Left cardiac atrium (tissue), 4 donors: Measurements from ENCODE around the gene PRKCE. TPM values are rescaled to one million over a fixed set of nuclear protein-coding genes. Genes with fewer than 3 reads are reported as not detected.

Experiments
- ATAC-seq, 2 donors: fragments of 200-7000 bp; cut with Tn5 transposase; one replicate each; pipeline ENCODE4 v1.9.1; 2020; ENCODE audit warnings: mild to moderate bottlenecking in 2 of 2, moderate library complexity in 2 of 2
- DNase-seq: peaks from one replicate; pipeline ENCODE4 v3.0.0-alpha.2; 2020
- intact Hi-C, 2 donors: fragments of 100-400 bp; cut with DNase I; formaldehyde crosslinking; loops; one replicate each; pipeline versions ENCODE4 v1.14.1 to v1.15.1; 2022 to 2023
- total RNA-seq, 2 donors: library from RNA; stranded (reverse); fragmentation: NEBNext Ultra II Directional; extraction: Animal tissue kit (Norgen Biotek cat#: 25700); gene quantifications; one replicate each; pipeline ENCODE4 v1.2.1, GENCODE V29; 2021
- donor health status: DM: no; HTN: yes; CAD: no.
- donor health status: DM: no; HTN: yes; CAD: no; lungs with severe emphysema.
- donor health status: DM: yes; HTN: yes; CAD: no.
- donor health status: Dilated cardiomyopathy.

Gene PRKCE
- total RNA-seq, 2 donors from 2014 or later: 17.9 to 24.8 TPM

GRCh38 chr2:45941531-45942236 lies 290.2 kb downstream of the PRKCE start:
- no peak for DNase-seq
- ATAC-seq: no peak
- intact Hi-C loops: no loop called here

- intact Hi-C loops: no loop called here
- ATAC-seq (no peak), DNase-seq (no peak)
Measured at GRCh38 chr2:45942237-45942738, 290.8 kb downstream of the PRKCE start.

GRCh38 chr2:45943219-45944044 lies 292.0 kb downstream of the PRKCE start:
- intact Hi-C loops: no loop called here
- no peak for DNase-seq
- ATAC-seq: no peak

GRCh38 chr2:45944074-45944473 lies 292.6 kb downstream of the PRKCE start:
- ATAC-seq: no peak
- no peak for DNase-seq
- intact Hi-C loops: no loop called here

GRCh38 chr2:45945302-45945717 lies 293.8 kb downstream of the PRKCE start:
- ATAC-seq (no peak), DNase-seq (no peak)
- intact Hi-C loops: no loop called here

- intact Hi-C loops: no loop called here
- DNase-seq: no peak
- ATAC-seq: peak in 1 of 2 donors; percentile 57
Measured at GRCh38 chr2:45946023-45946422, 294.5 kb downstream of the PRKCE start.

- peak; percentile 59 to 77 for ATAC-seq
- intact Hi-C loops: no loop called here
- no peak for DNase-seq
Measured at GRCh38 chr2:45950606-45951005, 299.1 kb downstream of the PRKCE start.

GRCh38 chr2:45951025-45951727 lies 299.7 kb downstream of the PRKCE start:
- intact Hi-C loops: no loop called here
- DNase-seq (no peak), ATAC-seq (no peak)

- DNase-seq: no peak
- intact Hi-C loops: no loop called here
- no peak for ATAC-seq
Measured at GRCh38 chr2:45952591-45952990, 301.1 kb downstream of the PRKCE start.

GRCh38 chr2:45953376-45954027 lies 302.0 kb downstream of the PRKCE start:
- intact Hi-C loops: no loop called here
- ATAC-seq: no peak
- DNase-seq: no peak

- ATAC-seq (no peak), DNase-seq (no peak)
- intact Hi-C loops: no loop called here
Measured at GRCh38 chr2:45954233-45954850, 302.9 kb downstream of the PRKCE start.

- DNase-seq (no peak), ATAC-seq (no peak)
Measured at GRCh38 chr2:45957533-45958227, 306.2 kb downstream of the PRKCE start.

GRCh38 chr2:45960057-45960863 lies 308.8 kb downstream of the PRKCE start:
- DNase-seq (no peak), ATAC-seq (no peak)
- intact Hi-C loops: no loop called here

More at GRCh38 chr2:45957533-45958227, 306.2 kb downstream of the PRKCE start:
- intact Hi-C loops: no loop called here

GRCh38 chr2:45962177-45962921 lies 310.9 kb downstream of the PRKCE start:
- ATAC-seq (peak; percentile 79 to 94), DNase-seq (peak; percentile 78)
- intact Hi-C loops: no loop called here

GRCh38 chr2:45963816-45964215 lies 312.3 kb downstream of the PRKCE start:
- ATAC-seq (peak in 1 of 2 donors; percentile 6), DNase-seq (no peak)
- intact Hi-C loops: no loop called here

GRCh38 chr2:45964223-45964841 lies 312.9 kb downstream of the PRKCE start:
- ATAC-seq: peak; percentile 50 to 82
- peak; percentile 83 for DNase-seq

More at GRCh38 chr2:45964223-45964841, 312.9 kb downstream of the PRKCE start:
- intact Hi-C loops: no loop called here
